ENCODE measurements around the gene PALLD.

The PALLD gene

DNA sequence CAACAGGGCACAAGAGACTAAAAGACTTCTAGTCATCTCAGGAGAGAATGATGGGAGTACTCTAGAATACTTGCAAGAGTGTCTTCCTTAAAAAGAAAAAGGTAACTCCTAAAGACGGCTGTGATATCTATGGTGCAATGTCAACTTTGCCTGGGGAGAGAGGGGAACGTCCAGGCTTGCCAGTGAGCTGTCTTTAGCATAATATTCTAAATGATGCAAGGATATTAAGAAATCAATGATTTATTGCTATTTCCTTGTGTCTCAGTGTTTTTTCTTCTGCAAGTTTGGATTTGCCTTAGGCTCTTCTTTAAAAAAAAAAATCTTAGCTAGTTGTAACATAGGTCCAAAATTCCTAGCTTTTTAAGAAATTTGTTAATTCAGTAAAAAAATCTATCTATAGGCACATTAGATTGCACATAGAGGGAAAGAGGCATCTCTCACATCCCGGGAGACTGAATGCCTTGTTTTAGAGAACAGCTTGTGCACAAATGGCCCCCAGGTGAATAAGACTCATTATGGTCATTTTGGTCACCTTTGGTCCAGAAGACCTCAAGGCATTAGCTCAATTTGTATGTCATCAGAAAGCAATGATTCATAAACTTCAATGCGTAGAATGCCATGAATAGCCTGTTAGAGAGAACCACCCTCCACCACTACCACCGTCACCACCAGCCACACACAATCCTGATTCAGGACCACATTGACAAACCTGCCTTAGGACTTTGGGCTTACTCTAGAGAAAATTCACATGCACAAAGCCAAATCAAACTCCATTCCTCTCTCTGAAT is 104.1 kb downstream of the PALLD start:
- DNase-seq, result no peak

DNA sequence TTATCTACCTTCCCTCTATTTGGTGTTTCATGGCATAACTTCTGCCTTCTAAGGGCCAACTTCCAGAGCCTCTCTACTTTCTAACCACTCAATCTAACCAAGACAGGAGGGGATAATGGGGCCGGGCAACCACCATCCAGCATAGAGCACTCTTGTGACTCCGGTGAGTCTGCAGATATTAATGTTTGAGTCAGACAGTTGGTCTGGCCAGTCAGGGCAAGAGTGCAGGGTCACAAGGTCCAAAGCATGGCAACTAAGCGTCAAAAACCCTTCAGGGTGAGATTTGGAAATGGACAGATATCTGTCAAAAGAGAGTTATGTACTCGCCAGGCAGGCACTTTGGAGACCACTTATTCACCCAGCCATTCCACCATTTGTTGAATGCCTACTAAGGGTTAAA is 105.0 kb downstream of the PALLD start:
- no peak for DNase-seq

DNA sequence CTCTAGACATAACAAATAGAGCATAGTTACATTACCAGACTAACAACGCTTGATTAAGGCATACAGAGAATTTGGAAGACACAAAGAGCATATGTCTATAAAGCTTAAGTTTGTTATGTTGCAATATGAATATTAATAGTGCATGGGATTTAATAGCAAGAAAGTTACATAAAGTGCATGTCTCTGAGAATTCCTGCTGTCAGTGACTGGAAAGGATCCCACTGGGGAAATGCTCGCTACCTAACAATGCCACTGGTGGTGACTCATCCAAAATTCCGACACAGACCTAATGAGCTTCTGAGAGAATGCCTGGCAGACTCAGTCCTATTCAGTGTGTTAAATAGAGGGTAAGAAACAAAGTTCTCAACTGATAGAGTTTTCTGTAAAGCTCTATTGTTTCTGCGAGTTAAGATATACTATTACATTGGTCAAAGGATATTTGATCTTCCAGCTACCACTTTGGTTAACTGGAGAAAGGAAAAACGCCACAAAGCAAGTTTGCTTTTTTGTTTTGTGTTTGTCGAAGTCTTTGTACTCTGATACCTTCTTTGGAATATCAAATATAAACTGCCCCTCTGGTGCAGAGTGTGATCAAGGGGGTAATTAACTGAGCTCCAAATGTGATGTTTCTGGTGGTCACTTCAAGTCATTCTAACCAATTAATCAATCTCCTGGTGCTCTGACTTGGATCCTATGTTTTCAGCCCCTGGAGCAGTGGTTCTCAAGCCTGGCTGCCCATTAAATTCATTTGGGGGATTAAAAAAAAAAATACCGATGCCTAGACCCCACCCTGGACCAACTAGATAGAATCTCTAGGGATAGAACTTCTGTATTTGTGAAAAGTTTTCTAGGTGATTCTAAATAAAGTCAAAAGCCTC is 107.9 kb downstream of the PALLD start:
- no peak for DNase-seq

DNA sequence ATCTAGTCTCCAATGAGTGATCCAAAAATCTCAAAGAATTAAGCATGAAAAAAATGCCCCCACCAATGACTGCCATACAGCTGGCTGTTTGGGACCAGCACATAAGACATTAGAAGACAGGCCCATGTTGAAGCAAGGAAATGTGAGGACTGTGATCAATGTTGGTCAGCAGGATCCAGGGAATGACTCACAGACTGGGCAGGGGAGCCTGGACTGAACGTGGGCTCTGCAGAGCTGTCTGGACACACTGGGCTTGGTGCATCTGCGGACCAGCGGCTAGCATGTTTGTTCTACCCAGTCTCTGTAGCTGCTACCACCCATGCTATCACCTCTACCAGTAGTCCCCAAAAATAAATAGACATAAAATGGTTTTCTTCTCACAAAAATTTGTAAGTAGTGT is 108.6 kb downstream of the PALLD start:
- no peak for DNase-seq

DNA sequence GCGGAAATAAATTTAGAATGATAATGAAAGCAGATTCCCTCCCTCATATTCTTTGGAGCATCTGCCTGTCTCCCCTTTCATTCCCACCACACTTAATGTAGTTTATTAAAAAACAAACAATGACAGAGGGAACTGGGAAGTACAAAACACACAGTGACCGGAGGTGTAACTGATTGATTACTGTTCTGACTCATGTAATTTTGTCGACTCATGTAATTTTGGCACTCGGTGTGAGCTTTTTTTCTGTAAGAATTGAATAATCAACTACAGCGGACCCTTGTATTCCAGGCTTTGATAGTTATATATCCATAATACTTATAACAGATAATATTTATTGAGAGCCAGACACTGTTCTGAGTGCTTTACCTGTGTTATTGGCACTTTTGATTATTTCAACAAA is 110.4 kb downstream of the PALLD start:
- DNase-seq, result no peak

DNA sequence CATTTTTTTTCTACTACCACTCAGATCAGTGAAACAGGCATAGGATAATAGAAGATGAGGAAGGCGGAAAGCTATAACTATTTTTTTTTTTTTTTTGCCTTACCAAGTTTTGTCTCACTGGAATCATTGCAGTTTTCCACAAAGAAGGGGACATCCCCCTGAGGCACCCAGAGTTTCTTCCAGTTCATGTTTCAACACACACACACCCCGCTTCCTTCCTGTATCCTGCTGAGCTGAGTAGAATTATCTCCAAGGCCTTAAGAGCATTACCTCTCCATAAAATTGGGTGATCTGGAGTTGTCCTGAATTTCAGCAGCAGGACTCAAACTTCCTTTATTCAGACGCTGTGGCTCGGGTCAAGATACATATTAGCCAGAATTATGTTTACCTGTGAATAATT is 111.9 kb downstream of the PALLD start:
- DNase-seq, result no peak

DNA sequence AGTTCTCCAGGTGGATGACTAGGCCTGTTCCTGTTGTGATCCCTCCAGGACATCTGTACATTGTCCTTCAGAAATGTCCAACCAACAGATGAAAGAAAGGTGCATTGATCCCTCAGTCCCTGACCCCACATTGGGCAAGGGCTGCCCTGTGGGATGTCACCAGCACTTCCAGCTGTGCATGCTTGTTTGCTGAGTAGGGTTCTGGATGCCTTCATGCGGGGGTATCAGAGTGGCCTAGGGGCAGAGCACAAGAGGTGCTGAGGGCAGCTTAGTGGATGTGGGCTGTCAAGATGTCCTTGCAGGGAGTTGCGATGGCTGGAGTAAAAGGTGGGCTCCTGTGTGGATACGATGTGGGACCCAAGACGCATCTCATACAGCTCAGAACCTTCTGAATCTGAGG is 112.5 kb downstream of the PALLD start:
- no peak for DNase-seq

DNA sequence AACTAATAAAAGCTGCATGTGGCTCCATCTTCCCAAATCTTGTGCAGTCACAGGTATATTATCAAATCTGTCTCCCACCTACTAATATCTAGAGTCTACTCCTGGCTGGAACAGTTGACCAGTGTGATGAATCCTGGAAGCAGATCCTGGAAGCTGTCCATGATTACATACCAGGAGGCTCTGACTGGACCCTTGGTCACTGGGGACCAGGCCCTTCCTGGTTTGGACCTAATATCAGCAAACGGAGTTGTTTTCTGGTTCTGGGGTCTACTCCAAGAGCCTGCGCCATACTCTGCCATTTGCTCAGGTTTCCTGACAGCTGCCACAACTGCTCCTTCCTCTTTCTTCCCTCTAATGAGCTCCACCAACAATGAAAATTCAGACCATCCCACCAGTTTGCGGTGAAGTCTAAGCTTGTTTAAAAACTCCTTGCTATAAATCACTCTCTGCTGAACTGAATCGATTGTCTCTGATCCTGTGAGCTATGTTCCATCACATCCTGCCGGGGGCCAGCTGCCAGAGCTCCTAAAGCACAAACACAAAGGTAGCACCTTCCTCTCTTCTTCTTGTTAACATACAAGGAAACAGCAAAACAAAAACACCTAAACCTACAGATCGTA is 114.2 kb downstream of the PALLD start:
- DNase-seq, result no peak

DNA sequence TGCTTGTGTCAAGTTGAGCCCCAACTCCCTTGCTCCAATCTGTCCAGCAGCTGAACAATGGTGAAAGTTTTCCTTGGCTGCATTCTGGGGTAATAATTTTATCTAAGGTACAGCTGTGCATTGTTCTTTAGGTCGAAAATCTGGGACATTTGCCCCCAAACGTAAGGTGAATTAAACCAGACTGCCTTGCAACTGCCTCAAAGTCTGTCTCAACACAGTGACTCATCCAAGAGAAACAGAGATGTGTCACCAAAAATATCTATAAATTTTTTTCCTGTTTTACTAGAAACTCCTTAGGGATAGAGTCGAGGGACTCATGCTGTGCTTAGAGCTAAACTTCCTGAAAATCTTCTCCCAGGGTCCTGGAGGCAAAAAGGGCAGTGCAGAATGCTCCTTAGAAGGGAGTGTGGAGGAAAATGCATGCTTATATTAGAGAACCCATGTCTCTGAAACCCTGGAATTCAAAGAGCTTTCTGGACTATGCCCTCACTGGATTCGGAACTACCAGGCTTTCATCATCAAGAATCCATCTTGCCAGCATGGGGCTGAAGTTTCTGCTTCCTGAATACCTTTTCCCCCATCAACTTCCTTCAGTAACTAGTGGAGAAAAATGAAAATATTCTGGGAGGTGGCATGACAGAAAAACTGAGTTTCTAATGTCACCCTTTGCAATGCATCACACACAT is 115.7 kb downstream of the PALLD start:
- no peak for DNase-seq

DNA sequence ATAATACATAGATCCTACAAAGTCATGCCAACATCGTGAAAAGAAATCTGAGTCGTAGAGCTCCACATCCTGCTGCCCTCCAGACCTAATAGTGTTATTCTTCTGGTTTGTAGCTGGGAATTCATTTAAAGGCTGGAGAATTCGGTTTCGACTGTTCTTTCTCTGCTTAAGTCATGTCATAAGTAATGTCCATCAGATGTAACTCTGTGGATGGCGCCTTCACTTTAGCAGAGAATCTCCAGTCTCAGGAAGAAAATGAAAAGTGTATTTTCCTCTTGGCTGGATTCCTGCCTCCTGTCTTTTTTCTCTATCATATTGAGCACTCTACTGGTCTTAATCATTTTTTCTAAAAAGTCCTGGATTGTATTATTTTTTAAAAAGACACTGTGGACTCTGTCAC is 117.0 kb downstream of the PALLD start:
- DNase-seq, result no peak

DNA sequence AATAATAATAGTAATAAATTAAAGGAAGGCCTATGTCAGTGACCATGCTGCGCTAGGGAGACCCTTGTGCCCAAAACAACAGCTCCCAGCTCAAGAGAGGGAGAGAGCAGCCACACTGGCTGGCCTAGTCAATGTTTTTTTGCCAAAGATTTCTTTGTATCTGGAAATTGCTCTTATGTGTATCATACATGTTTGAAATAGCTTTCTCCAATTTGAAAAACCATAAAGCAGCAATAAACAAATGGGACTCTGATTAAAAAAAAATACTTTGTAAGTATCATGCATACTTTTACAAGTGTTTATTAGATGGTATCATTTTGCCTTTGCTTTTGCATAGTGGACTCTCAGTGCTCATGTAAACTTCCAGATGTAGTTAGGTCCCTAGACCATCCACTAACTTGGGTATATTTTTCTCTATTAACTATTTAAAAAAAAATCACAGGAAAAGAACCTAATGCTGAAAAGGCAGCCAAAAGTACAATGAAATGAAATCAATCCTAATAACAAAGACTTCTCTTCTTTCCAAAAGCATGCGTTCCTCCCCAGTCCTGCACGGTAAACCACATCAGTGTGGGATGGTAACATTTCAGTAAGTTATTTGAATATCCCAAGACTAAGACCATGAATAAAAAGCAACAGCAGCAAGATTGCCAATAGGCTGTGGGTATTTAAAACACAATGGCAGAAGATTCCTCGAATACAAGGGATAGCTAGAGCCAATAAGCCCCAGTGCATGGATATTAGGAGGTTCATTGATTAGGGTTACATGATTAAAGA is 117.6 kb downstream of the PALLD start:
- no peak for DNase-seq

DNA sequence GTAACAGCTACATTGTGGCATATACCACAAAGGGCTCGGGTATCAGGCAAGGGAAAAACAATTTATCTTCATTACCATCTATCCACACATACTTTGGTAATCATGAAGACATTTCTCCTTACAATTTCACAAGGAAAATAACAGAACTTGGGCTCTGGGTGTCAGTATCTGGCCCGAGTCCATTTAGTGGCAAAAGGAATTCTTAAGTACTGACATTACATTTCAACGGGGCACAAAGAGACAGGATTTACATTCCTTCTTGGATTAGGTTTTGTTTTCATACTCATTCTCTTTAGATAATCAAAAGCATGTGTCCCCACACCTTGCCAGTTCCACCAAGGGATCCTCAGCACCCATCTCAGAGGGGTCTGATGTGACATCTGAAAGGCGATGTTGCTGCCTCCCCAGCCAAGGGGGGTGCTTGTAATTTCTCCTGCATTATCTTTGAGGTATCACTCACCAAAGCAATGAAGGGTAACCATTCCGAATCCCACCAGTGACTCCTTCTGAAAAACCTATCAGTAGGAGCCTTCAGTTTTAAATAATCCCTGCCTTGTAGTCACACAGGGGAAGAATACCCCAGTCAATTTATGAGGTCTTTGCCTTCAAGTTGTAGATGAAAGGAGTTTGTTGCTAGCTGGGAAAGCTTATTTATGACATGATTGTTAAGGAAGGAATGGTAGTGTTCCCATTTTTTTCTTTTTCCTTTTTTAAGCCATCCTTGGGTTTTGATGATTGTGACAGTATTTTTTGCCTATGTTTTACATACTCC is 118.6 kb downstream of the PALLD start:
- no peak for DNase-seq

DNA sequence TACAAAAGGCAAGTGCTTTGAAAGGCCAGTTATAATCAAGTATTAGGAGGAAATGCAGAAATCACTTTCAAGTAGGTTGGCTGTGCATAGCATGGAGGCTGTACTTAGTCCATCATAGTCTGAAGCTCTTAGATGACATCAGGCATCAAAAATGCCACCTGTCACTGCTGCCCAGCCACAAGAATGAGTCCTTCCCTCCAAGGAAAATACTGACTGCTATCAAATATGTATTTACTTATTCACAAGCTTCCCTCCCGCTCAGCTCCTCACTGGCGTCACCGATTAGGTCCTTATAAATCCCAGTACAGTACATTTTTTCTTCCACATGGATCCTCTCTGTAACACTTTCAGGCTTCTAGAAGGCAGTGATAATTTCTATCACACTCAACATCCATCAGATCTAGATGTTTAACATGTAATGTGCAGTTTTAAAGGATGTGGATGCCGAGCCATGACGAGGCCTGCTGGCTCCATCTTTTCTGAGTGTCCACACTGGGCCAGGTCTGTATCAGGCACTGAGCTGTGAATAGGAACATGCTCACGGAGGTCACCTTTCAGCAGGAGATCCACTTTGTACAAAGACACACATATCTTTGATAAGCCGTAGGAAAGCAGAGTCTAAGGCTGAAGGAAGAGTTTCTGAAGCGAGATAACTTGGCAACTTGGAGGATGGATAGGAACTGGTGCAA is 121.9 kb downstream of the PALLD start:
- DNase-seq, result no peak

DNA sequence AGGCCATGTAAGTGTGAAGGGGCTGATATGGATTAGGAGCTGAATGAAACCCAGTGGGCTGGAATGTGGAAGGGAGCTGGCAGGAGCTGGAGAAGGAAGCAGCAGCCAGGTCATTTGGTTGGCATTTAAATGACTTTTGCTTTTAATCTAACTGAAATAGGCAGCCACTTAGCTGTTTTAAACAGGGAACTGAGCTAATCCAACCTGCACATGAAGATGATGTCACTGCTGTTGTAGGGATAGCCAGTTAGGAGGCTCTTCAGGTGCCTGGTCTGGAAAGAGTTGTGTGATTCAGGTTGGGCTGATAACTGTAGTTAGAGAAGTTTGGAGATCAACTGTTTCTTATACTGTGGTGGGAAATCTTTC is 122.4 kb downstream of the PALLD start:
- DNase-seq, result no peak

DNA sequence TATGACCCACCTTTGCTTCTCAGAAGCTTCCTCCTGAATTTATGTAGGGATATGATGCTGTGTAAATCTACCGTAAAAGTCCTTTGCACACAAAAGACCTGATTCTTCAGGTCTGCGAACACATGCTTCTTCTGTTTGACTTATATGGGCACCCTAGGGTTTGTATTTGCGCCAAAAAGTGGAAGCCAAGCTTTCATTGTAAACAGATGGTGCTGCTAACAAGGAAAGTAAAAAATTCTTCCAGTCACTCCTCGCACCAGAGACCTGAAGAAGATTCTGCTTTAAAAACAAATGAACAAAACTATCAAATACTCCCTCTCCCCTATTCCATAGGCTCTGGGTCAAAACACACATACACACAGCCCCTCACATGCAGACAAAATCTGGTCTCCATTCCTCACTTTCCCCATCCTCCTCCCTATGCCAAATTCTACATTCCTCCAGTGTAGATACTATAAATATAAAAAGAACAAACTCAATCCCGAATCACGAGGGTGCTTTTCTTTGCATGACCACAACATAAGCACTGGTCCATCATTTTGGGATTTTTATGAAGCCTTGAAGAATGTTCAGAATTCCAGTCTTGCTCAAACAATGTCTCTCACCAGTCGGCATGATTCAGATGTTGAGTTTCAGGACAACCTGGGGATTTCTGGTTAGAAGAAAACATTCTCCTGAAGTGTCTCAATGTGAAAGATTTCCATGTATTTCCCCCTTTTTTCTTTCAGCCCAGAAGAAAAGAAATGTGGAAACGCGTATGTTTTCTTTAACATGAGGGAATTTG is 125.1 kb downstream of the PALLD start:
- DNase-seq, result no peak

DNA sequence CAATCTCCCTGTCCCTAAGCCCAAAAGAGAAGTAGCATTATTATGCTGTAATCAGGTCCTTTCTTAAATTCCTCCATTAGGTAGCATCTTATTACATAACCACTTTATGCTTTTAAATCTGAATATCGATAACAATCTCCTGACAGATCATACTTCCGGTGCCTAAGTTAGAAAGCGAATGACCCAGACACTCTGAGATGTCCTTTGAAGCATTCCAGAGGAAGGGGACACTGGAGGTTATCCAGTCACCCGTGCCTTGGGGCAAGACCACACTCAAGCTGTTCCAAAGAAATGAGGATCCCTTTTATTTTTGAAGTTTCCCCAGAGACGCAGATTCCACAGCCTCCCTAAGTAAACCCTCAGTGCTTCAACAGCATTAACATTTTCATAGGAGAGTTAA is 125.7 kb downstream of the PALLD start:
- no peak for DNase-seq

DNA sequence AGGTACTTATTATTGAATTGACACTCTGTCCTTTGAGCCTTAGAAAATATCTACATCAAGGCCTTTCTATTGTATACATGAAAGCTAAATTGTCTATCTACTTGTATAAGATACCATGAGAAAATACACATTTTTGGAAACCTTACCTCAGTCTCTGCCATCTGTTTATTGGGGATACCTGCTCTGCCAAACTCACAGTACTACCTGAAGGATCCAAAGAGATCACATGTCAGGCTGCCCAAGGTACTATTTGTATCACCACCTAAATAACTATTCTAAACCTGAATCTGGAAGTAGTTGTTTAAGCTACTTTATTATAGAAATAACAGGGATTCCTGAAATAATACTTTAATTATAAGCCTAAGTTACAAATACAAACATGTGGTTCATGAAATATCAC is 126.2 kb downstream of the PALLD start:
- DNase-seq, result no peak

DNA sequence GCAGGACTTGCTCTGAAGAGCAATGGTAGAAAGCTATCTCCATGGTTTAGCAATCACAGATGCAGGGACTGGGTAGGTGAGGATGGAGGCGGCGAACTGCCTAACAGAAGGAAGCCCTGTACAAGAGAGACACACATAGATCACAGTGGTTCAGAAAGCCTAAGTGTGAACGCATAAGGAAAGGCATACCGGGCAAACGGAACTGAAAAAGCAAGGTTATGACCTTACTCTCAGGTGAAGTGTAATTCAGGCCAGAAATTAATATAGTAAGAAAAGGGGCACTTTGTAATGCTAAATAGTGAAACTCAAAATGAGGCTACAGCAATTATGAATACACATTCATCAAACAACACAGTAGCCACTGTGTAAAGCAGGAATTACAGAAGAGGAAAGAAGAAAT is 126.6 kb downstream of the PALLD start:
- no peak for DNase-seq

DNA sequence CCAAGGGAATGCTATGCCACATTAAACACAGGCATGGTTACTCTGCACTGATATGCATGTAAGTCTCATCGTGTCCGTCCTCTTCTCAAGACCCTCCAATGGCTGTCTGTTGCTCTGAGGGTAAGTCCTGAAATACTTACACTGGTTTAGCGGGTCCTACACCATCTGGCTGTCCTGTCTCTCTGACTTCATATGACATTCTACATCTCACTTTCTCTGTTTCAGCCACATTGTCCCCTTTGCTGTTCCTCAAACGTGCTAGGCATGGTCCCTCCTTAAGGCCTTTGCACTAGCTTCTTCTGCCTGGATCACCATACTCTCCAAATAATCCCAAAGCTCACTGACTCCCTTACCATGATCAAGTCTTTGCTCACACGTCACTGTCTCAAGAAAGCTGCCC is 131.4 kb downstream of the PALLD start:
- no peak for DNase-seq

DNA sequence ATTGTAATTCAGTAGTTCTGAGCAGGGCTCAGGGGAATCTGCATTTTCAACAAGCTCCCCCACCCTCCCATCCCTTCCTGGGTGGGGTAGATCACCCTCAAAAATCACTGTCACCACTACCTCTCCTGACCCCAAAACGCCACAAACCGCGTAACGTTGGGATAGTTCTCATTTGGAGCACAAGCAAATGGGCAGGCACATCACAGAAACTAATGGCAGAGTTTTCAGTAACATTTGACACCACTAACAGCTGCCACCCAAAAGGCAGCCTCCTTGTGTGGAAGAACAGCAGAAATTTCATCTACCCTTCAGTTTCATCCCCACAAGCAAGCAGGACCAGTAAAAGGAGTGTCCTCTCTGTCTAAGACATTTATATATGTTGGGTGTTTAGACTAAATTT is 132.7 kb downstream of the PALLD start:
- DNase-seq, result no peak

Data from stimulated activated CD4-positive, alpha-beta T cell treated with anti-CD3 and anti-CD28 coated beads, Interleukin-2, amount 100 ng/mL, for 24 hours (primary cell).